ENCODE measurements around the gene UBTD1.

The UBTD1 gene

DNA sequence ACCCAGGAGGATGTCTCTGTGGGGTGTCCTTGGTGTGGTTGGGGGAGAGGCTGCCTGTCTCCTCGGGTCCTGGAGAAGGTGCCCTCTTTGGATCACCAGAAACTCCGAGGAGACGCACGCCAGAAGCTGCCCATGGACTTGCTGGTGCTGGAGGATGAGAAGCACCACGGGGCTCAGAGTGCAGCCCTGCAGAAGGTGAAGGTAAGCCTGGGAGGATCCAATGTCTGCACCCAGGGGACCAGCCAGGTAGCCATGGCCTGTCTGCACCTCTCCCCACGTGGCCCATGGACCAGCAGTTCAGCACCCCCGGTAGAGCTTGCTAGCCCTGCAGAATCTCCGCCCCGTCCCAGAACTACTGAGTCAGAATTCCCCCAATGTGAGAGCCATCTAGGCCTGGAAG lies 79.0 kb downstream of the UBTD1 start:
- H3K4me3 ChIP-seq (ENCODE audit: control insufficient read depth, low read depth, low read length) = no peak overlapping the region

DNA sequence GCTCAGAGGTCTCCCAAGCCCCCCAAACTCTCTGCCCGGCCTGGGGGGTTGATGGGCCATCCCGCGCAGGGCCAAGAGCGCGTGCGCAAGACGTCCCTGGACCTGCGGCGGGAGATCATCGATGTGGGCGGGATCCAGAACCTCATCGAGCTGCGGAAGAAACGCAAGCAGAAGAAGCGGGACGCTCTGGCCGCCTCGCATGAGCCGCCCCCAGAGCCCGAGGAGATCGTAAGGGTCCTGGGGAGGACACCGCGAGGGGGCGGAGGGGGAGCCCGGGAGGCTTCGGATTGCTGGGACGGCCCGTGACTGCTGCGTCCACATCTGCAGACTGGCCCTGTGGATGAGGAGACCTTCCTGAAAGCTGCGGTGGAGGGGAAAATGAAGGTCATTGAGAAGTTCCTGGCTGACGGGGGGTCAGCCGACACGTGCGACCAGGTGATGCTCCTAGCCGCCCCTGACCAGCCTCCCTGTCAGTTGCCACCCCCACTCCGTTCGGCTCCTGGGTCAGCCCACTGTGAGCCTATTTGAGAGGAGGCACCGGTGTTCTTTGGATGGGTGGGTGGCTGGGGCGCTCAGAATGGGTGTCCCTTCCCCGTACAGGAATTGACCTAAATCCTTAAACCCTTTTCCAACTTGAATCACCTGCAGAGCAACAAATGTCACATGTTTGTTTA lies 79.6 kb downstream of the UBTD1 start:
- TF ChIP-seq, protein P1, sequence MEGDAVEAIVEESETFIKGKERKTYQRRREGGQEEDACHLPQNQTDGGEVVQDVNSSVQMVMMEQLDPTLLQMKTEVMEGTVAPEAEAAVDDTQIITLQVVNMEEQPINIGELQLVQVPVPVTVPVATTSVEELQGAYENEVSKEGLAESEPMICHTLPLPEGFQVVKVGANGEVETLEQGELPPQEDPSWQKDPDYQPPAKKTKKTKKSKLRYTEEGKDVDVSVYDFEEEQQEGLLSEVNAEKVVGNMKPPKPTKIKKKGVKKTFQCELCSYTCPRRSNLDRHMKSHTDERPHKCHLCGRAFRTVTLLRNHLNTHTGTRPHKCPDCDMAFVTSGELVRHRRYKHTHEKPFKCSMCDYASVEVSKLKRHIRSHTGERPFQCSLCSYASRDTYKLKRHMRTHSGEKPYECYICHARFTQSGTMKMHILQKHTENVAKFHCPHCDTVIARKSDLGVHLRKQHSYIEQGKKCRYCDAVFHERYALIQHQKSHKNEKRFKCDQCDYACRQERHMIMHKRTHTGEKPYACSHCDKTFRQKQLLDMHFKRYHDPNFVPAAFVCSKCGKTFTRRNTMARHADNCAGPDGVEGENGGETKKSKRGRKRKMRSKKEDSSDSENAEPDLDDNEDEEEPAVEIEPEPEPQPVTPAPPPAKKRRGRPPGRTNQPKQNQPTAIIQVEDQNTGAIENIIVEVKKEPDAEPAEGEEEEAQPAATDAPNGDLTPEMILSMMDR (conservative IDR thresholded peaks at IDR 0.05; ENCODE audit: control insufficient read depth, insufficient read depth, low read depth, low read length) = no peak
- DNase-seq (ENCODE audit: low read depth) = no peak
- H3K4me3 ChIP-seq (ENCODE audit: control insufficient read depth, low read depth, low read length) = peak overlapping the region; percentile 29

More for the DNA sequence above, 79.0 kb downstream of the UBTD1 start:
- DNase-seq (ENCODE audit: low read depth) = no peak
- TF ChIP-seq, protein P1 (conservative IDR thresholded peaks at IDR 0.05; ENCODE audit: control insufficient read depth, insufficient read depth, low read depth, low read length) = no peak

DNA sequence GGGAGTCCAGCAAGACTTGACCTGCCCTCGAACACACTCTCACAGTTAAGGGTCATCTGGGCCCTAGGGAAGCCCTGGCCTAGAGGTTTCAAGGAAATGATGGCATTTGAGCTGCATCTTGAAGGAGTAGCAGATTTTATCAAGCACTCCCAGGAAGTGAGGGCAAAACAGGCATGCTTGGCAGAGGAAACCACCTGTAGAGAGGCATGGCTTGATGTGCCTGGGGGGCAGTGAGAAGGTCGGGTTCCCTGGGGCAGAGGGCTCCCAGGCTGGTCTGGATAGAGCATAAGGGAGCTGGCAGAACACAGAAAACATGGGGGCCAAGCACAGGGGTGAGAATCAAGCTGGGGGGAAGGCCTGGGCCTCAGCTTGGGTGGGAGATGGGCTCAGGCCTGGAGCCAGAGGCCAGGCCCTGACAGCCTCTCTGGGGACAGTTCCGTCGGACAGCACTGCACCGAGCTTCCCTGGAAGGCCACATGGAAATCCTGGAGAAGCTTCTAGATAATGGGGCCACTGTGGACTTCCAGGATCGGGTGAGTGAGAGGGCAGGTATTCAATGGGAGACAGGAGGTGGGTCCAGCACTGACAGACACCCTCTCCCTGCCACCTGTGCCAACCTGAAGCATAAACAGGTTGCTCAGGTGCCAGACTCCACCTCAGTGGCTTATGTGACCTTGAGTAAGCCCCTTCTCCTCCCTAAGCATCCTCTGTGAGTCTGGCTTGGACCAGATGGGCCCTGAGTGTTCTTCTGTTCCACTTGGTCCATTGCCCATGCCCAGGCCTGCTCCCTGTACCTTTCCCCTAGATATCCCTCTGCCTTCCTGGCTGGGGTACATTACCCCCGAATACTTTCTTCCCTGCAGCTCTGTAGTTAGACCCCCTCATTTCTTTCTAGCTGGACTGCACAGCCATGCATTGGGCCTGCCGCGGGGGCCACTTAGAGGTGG lies 82.0 kb downstream of the UBTD1 start:
- TF ChIP-seq, protein P1 (conservative IDR thresholded peaks at IDR 0.05; ENCODE audit: control insufficient read depth, insufficient read depth, low read depth, low read length) = no peak
- DNase-seq (ENCODE audit: low read depth) = no peak
- no peak overlapping the region for H3K4me3 ChIP-seq (ENCODE audit: control insufficient read depth, low read depth, low read length)

DNA sequence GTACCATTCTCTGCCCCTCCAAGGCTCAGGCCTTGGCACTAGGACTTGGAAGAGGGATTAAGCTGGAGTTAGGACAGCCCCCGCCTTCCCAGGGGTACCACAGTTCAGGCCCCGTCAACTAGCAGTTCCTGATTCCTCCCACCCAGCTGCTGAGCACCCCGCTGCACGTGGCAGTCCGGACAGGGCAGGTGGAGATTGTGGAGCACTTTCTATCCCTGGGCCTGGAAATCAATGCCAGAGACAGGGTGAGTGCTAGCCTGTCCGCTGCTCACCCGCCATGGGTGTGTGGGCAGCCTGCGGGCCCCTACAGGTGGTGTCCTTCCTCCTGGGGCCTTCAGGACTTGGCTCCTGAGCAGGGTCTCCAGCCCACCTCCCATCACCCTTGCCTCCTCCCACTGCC lies 83.4 kb downstream of the UBTD1 start:
- TF ChIP-seq, protein P1 (conservative IDR thresholded peaks at IDR 0.05; ENCODE audit: control insufficient read depth, insufficient read depth, low read depth, low read length) = no peak
- no peak for DNase-seq (ENCODE audit: low read depth)
- no peak overlapping the region for H3K4me3 ChIP-seq (ENCODE audit: control insufficient read depth, low read depth, low read length)

DNA sequence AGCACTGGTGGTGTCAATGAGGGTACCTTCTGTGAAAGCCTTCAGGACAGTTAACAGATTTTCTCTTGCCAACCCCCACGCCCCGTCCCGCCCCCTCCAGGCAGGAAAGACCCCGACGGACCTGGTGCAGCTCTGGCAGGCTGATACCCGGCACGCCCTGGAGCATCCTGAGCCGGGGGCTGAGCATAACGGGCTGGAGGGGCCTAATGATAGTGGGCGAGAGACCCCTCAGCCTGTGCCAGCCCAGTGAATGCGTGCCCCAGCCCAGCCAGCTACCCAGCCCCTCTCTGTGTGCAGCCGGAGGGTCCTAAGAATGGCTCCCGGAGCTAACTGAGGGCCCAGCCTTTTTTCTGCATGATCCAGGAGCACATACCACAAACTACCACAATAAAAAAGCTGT lies 84.8 kb downstream of the UBTD1 start:
- TF ChIP-seq, protein P1 (conservative IDR thresholded peaks at IDR 0.05; ENCODE audit: control insufficient read depth, insufficient read depth, low read depth, low read length) = no peak
- no peak overlapping the region for H3K4me3 ChIP-seq (ENCODE audit: control insufficient read depth, low read depth, low read length)
- no peak for DNase-seq (ENCODE audit: low read depth)

DNA sequence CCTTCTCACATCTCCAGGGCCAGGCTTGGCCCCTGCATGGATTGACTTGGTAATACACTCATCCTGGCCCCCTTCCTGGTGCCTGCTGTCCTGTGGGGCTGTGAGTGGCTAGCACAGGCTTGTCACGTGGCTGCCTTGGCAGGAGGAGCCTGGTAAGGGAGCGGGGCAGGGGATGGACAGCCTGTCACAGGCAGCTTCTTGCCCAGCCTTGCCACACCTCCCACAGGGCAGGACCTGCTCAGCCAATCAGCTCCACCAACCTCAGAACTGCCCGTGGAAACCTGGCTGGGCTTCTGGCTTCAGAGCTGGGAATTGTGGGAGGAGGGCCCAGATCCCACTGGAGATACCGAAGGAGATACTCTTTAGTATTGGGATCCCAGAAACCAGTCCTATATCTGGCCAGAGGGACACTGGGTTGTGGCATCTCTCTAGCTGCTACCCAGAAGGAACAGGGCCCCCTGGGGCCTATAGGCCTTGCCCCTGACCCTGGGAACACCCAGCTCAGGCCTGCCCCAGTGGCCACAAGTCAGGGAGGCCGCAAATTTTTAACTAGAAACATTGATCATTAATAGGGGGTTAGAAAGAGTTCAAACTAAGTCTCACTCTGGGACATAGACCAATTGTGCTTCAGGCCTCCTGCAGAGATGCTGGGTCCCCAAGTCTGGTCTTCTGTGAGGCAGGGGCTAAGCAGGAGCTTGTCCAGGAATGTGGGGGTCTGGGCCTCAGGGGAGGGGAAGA lies 85.5 kb downstream of the UBTD1 start, which contains the start of gene HOGA1:
TSS of gene HOGA1 (plus strand) at position 330 of the 738 bp plus-strand sequence. CDS start at position 645, 315 bp downstream.
- TF ChIP-seq, protein P1 (conservative IDR thresholded peaks at IDR 0.05; ENCODE audit: control insufficient read depth, insufficient read depth, low read depth, low read length) = no peak

More for the DNA sequence above, 85.5 kb downstream of the UBTD1 start, which contains the start of gene HOGA1:
- peak; percentile 73 for DNase-seq (ENCODE audit: low read depth)
- no peak within 1 kb of the TSS for H3K4me3 ChIP-seq (ENCODE audit: control insufficient read depth, low read depth, low read length)

Data from fibroblast of mammary gland (primary cell).